HL-60 (cell line): ENCODE results near the gene TSHZ2.
"Not testable (repeated sequence)": the region's sequence is repeated elsewhere in the genome, so short reads cannot be mapped to it uniquely, and the experiment has no call there.

Source experiments
- DNase-seq, 2 experiments: peaks; one replicate each; pipeline ENCODE4 v3.0.0-alpha.2; 2010 to 2020; ENCODE audit warnings: low read depth in 1 of 2, low spot score in 1 of 2
- H3K27ac ChIP-seq: fragments of 250-450 bp; sonication (Bioruptor Pico); replicated peaks from 2 replicates; pipeline ENCODE4 v1.5.1; 2020; ENCODE audit warnings: mild to moderate bottlenecking, moderate library complexity
- H3K27me3 ChIP-seq: fragments of 250-450 bp; sonication (Bioruptor Pico); 2 replicates; pipeline ENCODE4 v1.5.1; 2021; ENCODE audit warnings: mild to moderate bottlenecking, moderate library complexity; ENCODE audit not compliant: insufficient read depth, poor library complexity, severe bottlenecking
- H3K4me3 ChIP-seq: replicated peaks from 2 replicates; pipeline ENCODE4 v1.5.1; 2011; ENCODE audit warnings: mild to moderate bottlenecking, control low read depth, low read length; ENCODE audit not compliant: insufficient read depth
- CTCF ChIP-seq: IDR thresholded peaks from one replicate; pipeline ENCODE4 v1.5.1; 2011; ENCODE audit warnings: low read length, control low read depth, inconsistent platforms; ENCODE audit not compliant: insufficient read depth
- GABPA ChIP-seq: IDR thresholded peaks from 2 replicates; pipeline ENCODE4 v1.6.1; 2012; ENCODE audit warnings: low read depth
- POLR2AphosphoS5 ChIP-seq: IDR thresholded peaks from 2 replicates; pipeline ENCODE4 v1.6.1; 2012; ENCODE audit warnings: low read depth
- SPI1 ChIP-seq: IDR thresholded peaks from 2 replicates; pipeline ENCODE4 v1.6.1; 2012; ENCODE audit warnings: low read depth, mild to moderate bottlenecking, borderline replicate concordance
- TF ChIP-seq, protein P1 (sequence below): IDR thresholded peaks from 2 replicates; pipeline ENCODE4 v1.6.1; 2012; ENCODE audit warnings: low read depth; ENCODE audit not compliant: insufficient replicate concordance

Gene TSHZ2

DNA sequence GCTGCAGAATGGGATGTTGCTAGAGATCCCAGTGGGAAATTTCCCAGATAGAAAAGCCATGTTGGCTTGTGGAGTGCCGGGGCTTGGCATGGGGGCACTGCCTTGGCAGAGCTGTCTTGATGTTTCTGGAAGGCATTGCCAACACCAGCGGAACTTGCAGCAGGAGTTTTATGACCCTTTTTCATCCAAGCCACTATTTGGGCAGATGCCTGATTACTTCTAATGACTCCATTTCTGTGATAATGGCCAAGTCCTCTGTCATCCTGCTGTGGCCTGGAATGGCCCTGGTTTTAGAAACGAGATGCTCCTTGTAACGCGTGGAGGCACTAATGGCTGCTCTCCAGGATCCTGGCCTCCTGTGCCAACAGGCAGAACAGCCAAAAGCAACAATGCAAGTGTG lies 392.5 kb downstream of the TSHZ2 start:
- H3K4me3 ChIP-seq: no peak overlapping the region
- TF ChIP-seq CTCF (no peak), GABPA (no peak)
- DNase-seq: no peak
- H3K27me3 ChIP-seq: no peaks in the 10 kb centered on the region
- H3K27ac ChIP-seq: no peak overlapping the region

DNA sequence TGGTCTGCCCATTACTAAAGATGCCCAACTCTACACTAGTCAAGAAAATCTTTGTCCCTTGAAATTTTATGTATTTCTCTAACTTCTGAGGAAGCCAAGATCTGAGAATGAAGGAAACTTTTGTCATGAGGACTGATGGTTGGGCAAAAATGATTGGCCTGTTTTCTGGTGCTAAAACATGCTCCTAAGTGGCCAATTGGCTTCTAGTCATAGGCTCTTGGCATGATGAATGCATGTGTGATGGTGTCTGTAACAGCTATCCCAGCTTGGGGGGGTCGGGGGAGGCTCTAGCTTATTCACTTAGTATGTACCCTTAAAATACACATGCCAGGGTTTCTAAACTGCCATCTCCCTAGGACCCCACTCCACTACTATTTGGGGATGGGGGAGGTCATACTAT lies 392.9 kb downstream of the TSHZ2 start:
- Histone ChIP-seq H3K27me3 (no peaks in the 10 kb centered on the region), H3K27ac (no peak overlapping the region), H3K4me3 (no peak overlapping the region)
- TF ChIP-seq POLR2AphosphoS5: no peak
- TF ChIP-seq CTCF: no peak
- TF ChIP-seq, protein P1, sequence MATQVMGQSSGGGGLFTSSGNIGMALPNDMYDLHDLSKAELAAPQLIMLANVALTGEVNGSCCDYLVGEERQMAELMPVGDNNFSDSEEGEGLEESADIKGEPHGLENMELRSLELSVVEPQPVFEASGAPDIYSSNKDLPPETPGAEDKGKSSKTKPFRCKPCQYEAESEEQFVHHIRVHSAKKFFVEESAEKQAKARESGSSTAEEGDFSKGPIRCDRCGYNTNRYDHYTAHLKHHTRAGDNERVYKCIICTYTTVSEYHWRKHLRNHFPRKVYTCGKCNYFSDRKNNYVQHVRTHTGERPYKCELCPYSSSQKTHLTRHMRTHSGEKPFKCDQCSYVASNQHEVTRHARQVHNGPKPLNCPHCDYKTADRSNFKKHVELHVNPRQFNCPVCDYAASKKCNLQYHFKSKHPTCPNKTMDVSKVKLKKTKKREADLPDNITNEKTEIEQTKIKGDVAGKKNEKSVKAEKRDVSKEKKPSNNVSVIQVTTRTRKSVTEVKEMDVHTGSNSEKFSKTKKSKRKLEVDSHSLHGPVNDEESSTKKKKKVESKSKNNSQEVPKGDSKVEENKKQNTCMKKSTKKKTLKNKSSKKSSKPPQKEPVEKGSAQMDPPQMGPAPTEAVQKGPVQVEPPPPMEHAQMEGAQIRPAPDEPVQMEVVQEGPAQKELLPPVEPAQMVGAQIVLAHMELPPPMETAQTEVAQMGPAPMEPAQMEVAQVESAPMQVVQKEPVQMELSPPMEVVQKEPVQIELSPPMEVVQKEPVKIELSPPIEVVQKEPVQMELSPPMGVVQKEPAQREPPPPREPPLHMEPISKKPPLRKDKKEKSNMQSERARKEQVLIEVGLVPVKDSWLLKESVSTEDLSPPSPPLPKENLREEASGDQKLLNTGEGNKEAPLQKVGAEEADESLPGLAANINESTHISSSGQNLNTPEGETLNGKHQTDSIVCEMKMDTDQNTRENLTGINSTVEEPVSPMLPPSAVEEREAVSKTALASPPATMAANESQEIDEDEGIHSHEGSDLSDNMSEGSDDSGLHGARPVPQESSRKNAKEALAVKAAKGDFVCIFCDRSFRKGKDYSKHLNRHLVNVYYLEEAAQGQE: no peak
- TF ChIP-seq SPI1: no peak
- TF ChIP-seq GABPA: no peak
- no peak for DNase-seq

GRCh38 chr20:53365539-53366075 lies 393.4 kb downstream of the TSHZ2 start:
- no peak overlapping the region for H3K27ac ChIP-seq
- H3K27me3 ChIP-seq: no peaks in the 10 kb centered on the region
- DNase-seq: no peak
- H3K4me3 ChIP-seq: no peak overlapping the region
- TF ChIP-seq, protein P1: no peak
- TF ChIP-seq GABPA: no peak
- no peak for TF ChIP-seq CTCF
- TF ChIP-seq POLR2AphosphoS5: no peak
- TF ChIP-seq SPI1: no peak

GRCh38 chr20:53366928-53367327 lies 394.8 kb downstream of the TSHZ2 start:
- H3K27ac ChIP-seq, H3K27me3 ChIP-seq, H3K4me3 ChIP-seq, DNase-seq: not testable (repeated sequence)
